HepG2 (cell line): ENCODE measurements around the gene APOA1. TPM values are rescaled to one million over a fixed set of nuclear protein-coding genes. Genes with fewer than 3 reads are reported as not detected.

ENCODE experiments used
- GATAD1 ChIP-seq: IDR thresholded peaks from 2 replicates; pipeline ENCODE4 v1.6.1; 2016; ENCODE audit warnings: missing genetic modification reagents, missing compliant biosample characterization
- KAT7 ChIP-seq: IDR thresholded peaks from 2 replicates; pipeline ENCODE4 v1.6.1; 2018; ENCODE audit warnings: borderline replicate concordance, missing compliant biosample characterization
- KLF9 ChIP-seq: IDR thresholded peaks from 2 replicates; pipeline ENCODE4 v1.6.1; 2016; ENCODE audit warnings: low read depth
- NCOR1 ChIP-seq: fragments of 200-600 bp; sonication (generic); IDR thresholded peaks from 2 replicates; pipeline ENCODE4 v1.7.0; 2017; ENCODE audit warnings: antibody characterized with exemption, low read length, borderline replicate concordance
- SCMH1 ChIP-seq: sonication (generic); formaldehyde crosslinking; IDR thresholded peaks from 2 replicates; pipeline ENCODE4 v1.9.0; 2021; ENCODE audit warnings: missing genetic modification reagents, mild to moderate bottlenecking, borderline replicate concordance
- SOX6 ChIP-seq, 2 experiments: fragments of 450-650 bp in 1 of 2; sonication (generic) in 1 of 2; formaldehyde crosslinking in 1 of 2; IDR thresholded peaks; 2 replicates each; pipeline versions ENCODE4 v1.4.0 to v1.6.1; 2017 to 2020; ENCODE audit warnings: antibody characterized with exemption in 1 of 2, mild to moderate bottlenecking in 1 of 2, missing genetic modification reagents in 1 of 2
- SP140L ChIP-seq: sonication (generic); formaldehyde crosslinking; IDR thresholded peaks from 2 replicates; pipeline ENCODE4 v1.4.0; 2020; ENCODE audit warnings: missing genetic modification reagents, borderline replicate concordance
- ZBTB20 ChIP-seq: sonication (generic); formaldehyde crosslinking; IDR thresholded peaks from 2 replicates; pipeline ENCODE4 v1.8.1; 2023; ENCODE audit warnings: missing genetic modification reagents, low read depth, mild to moderate bottlenecking, borderline replicate concordance
- ZNF44 ChIP-seq: sonication (generic); formaldehyde crosslinking; IDR thresholded peaks from 2 replicates; pipeline ENCODE4 v1.5.1; 2020; ENCODE audit warnings: mild to moderate bottlenecking, missing genetic modification reagents
- polyA plus RNA-seq, 8 experiments: library from polyadenylated mRNA; depleted of rRNA in 3 of 8; stranded (reverse) in 7 of 8; unstranded in 1 of 8; fragments of >200 nt; fragmentation: Illumina TruSeq in 4 of 8; extraction: Trizol in 4 of 8; gene quantifications; 2 replicates each; pipeline versions ENCODE4 v1.2.1 to v1.2.3, GENCODE V29; 2011 to 2016; ENCODE audit warnings: low read depth in 4 of 8, missing spikeins in 1 of 8, mixed read lengths in 1 of 8; ENCODE audit not compliant: insufficient read depth in 1 of 8
- total RNA-seq, 5 experiments: library from RNA; depleted of rRNA; stranded (reverse); fragments of >200 nt; fragmentation: Illumina TruSeq; extraction: Trizol; gene quantifications; 2 replicates each; pipeline ENCODE4 v1.2.3, GENCODE V29; 2016; ENCODE audit warnings: low read depth in 1 of 5
- TF ChIP-seq, protein P1 (sequence below): sonication (generic); formaldehyde crosslinking; conservative IDR thresholded peaks from 2 replicates; pipeline ENCODE4 v1.4.0; 2020; ENCODE audit warnings: missing genetic modification reagents
- TF ChIP-seq, protein P2 (sequence below): IDR thresholded peaks from 2 replicates; pipeline ENCODE4 v1.6.1; 2016; ENCODE audit warnings: low read depth, missing genetic modification reagents, missing compliant biosample characterization
- TF ChIP-seq, protein P3 (sequence below): sonication (generic); formaldehyde crosslinking; IDR thresholded peaks from 2 replicates; pipeline ENCODE4 v1.4.0; 2020; ENCODE audit warnings: mild to moderate bottlenecking, missing genetic modification reagents
- TF ChIP-seq, protein P4 (sequence below): sonication (generic); formaldehyde crosslinking; IDR thresholded peaks from 2 replicates; pipeline ENCODE4 v1.4.0; 2020; ENCODE audit warnings: mild to moderate bottlenecking, low read depth, missing genetic modification reagents
- TF ChIP-seq, protein P5 (sequence below): sonication (generic); formaldehyde crosslinking; IDR thresholded peaks from 2 replicates; pipeline ENCODE4 v1.4.0; 2020; ENCODE audit warnings: missing genetic modification reagents, low read depth, mild to moderate bottlenecking, borderline replicate concordance
- TF ChIP-seq, protein P6 (sequence below): sonication (generic); formaldehyde crosslinking; IDR thresholded peaks from 2 replicates; pipeline ENCODE4 v1.4.0; 2020; ENCODE audit warnings: missing genetic modification reagents

The APOA1 gene
- total and polyA plus RNA-seq, 2 of the 13 experiments (the other 11 are each of a cell fraction or from before 2014, with no cell fraction given), result 1,973 to 5,485 TPM

DNA sequence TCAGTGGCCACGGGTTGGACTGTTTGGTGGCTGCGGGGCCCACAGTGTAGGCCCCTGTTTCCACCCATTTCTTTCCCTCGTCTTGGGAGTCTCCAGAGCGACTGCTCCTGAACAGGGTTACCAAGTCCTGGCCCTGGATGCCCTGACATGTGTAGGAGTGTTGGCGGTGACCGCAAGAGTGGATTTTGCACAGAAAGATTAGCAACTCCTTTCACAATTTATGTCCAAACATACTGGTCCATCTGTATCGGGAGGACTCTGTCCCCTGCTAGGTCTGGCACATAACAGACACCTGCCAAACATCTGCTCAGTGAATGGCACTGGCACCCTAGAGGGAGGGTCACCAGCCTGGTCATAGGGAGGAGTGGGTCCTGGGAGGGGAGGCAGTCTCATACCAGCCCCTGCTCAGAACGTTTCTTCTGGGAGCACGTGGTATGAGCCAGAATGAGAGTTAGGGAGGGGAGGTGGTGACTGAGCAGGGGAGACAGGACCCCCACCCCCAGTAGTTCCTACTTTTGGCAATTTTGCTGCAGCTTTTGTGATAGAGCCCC lies 3.4 kb upstream of the APOA1 start (continued):
- TF ChIP-seq, protein P1, sequence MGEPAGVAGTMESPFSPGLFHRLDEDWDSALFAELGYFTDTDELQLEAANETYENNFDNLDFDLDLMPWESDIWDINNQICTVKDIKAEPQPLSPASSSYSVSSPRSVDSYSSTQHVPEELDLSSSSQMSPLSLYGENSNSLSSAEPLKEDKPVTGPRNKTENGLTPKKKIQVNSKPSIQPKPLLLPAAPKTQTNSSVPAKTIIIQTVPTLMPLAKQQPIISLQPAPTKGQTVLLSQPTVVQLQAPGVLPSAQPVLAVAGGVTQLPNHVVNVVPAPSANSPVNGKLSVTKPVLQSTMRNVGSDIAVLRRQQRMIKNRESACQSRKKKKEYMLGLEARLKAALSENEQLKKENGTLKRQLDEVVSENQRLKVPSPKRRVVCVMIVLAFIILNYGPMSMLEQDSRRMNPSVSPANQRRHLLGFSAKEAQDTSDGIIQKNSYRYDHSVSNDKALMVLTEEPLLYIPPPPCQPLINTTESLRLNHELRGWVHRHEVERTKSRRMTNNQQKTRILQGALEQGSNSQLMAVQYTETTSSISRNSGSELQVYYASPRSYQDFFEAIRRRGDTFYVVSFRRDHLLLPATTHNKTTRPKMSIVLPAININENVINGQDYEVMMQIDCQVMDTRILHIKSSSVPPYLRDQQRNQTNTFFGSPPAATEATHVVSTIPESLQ (CRISPR knock-in tag), result no peak
- TF ChIP-seq, protein P2, sequence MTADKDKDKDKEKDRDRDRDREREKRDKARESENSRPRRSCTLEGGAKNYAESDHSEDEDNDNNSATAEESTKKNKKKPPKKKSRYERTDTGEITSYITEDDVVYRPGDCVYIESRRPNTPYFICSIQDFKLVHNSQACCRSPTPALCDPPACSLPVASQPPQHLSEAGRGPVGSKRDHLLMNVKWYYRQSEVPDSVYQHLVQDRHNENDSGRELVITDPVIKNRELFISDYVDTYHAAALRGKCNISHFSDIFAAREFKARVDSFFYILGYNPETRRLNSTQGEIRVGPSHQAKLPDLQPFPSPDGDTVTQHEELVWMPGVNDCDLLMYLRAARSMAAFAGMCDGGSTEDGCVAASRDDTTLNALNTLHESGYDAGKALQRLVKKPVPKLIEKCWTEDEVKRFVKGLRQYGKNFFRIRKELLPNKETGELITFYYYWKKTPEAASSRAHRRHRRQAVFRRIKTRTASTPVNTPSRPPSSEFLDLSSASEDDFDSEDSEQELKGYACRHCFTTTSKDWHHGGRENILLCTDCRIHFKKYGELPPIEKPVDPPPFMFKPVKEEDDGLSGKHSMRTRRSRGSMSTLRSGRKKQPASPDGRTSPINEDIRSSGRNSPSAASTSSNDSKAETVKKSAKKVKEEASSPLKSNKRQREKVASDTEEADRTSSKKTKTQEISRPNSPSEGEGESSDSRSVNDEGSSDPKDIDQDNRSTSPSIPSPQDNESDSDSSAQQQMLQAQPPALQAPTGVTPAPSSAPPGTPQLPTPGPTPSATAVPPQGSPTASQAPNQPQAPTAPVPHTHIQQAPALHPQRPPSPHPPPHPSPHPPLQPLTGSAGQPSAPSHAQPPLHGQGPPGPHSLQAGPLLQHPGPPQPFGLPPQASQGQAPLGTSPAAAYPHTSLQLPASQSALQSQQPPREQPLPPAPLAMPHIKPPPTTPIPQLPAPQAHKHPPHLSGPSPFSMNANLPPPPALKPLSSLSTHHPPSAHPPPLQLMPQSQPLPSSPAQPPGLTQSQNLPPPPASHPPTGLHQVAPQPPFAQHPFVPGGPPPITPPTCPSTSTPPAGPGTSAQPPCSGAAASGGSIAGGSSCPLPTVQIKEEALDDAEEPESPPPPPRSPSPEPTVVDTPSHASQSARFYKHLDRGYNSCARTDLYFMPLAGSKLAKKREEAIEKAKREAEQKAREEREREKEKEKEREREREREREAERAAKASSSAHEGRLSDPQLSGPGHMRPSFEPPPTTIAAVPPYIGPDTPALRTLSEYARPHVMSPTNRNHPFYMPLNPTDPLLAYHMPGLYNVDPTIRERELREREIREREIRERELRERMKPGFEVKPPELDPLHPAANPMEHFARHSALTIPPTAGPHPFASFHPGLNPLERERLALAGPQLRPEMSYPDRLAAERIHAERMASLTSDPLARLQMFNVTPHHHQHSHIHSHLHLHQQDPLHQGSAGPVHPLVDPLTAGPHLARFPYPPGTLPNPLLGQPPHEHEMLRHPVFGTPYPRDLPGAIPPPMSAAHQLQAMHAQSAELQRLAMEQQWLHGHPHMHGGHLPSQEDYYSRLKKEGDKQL, result no peak
- TF ChIP-seq, protein P3, sequence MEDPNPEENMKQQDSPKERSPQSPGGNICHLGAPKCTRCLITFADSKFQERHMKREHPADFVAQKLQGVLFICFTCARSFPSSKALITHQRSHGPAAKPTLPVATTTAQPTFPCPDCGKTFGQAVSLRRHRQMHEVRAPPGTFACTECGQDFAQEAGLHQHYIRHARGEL (CRISPR knock-in tag), result 0 out of 2 replicates have a peak, but pooled peaks have one; percentile 64
- TF ChIP-seq, protein P4, sequence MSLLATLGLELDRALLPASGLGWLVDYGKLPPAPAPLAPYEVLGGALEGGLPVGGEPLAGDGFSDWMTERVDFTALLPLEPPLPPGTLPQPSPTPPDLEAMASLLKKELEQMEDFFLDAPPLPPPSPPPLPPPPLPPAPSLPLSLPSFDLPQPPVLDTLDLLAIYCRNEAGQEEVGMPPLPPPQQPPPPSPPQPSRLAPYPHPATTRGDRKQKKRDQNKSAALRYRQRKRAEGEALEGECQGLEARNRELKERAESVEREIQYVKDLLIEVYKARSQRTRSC (CRISPR knock-in tag), result no peak
- TF ChIP-seq, protein P5, sequence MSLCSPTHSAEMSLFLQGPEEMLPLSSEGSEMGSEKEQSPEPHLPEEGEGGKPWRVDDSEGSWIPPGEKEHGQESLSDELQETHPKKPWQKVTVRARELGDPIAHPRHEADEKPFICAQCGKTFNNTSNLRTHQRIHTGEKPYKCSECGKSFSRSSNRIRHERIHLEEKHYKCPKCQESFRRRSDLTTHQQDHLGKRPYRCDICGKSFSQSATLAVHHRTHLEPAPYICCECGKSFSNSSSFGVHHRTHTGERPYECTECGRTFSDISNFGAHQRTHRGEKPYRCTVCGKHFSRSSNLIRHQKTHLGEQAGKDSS (CRISPR knock-in tag), result no peak
- TF ChIP-seq NCOR1 (peak; percentile 70; the same call in 1 of the 2 replicates), ZBTB20 (CRISPR knock-in tag) (no peak), ZNF44 (CRISPR knock-in tag) (no peak), KAT7 (CRISPR knock-in tag) (no peak), SOX6 (IDR thresholded peaks at IDR 0.05) (no peak), SOX6 (CRISPR knock-in tag; IDR thresholded peaks at IDR 0.05) (peak; percentile 66), KLF9 (CRISPR knock-in tag) (no peak), GATAD1 (no peak), SCMH1 (no peak), SP140L (CRISPR knock-in tag) (no peak)
- TF ChIP-seq, protein P6, sequence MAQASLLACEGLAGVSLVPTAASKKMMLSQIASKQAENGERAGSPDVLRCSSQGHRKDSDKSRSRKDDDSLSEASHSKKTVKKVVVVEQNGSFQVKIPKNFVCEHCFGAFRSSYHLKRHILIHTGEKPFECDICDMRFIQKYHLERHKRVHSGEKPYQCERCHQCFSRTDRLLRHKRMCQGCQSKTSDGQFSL (CRISPR knock-in tag), result no peak; the same call in 1 of the 2 replicates
